Ectodermal cell (in vitro differentiated cells): ENCODE results near the gene NLRC5.

ENCODE experiments used
- H3K27ac ChIP-seq: 2 replicates; pipeline ENCODE4 v1.7.0; 2013; ENCODE audit warnings: mild to moderate bottlenecking, low read depth, low read length; ENCODE audit not compliant: insufficient read depth, poor library complexity, severe bottlenecking
- H3K27me3 ChIP-seq: 2 replicates; pipeline ENCODE4 v1.7.0; 2013; ENCODE audit warnings: mild to moderate bottlenecking, low read length; ENCODE audit not compliant: insufficient read depth, control insufficient read depth, poor library complexity, severe bottlenecking
- H3K36me3 ChIP-seq: one replicate; pipeline ENCODE4 v1.7.0; 2013; ENCODE audit warnings: low read length; ENCODE audit not compliant: control insufficient read depth, insufficient read depth
- H3K4me1 ChIP-seq: one replicate; pipeline ENCODE4 v1.7.0; 2013; ENCODE audit warnings: low read length; ENCODE audit not compliant: control insufficient read depth, insufficient read depth
- H3K4me3 ChIP-seq: 2 replicates; pipeline ENCODE4 v1.7.0; 2013; ENCODE audit warnings: low read depth, low read length, control low read depth; ENCODE audit not compliant: insufficient read depth
- H3K9me3 ChIP-seq: 2 replicates; pipeline ENCODE4 v1.7.0; 2013; ENCODE audit warnings: mild to moderate bottlenecking, low read length, moderate library complexity; ENCODE audit not compliant: control insufficient read depth
- WGBS, 2 experiments: methylation state at CpG; one replicate each; pipeline ENCODE4 v1.1.7; 2013; ENCODE audit warnings: missing lambda C conversion rate in 2 of 2; 5-methylcytosine and 5-hydroxymethylcytosine counted together

The NLRC5 gene

DNA sequence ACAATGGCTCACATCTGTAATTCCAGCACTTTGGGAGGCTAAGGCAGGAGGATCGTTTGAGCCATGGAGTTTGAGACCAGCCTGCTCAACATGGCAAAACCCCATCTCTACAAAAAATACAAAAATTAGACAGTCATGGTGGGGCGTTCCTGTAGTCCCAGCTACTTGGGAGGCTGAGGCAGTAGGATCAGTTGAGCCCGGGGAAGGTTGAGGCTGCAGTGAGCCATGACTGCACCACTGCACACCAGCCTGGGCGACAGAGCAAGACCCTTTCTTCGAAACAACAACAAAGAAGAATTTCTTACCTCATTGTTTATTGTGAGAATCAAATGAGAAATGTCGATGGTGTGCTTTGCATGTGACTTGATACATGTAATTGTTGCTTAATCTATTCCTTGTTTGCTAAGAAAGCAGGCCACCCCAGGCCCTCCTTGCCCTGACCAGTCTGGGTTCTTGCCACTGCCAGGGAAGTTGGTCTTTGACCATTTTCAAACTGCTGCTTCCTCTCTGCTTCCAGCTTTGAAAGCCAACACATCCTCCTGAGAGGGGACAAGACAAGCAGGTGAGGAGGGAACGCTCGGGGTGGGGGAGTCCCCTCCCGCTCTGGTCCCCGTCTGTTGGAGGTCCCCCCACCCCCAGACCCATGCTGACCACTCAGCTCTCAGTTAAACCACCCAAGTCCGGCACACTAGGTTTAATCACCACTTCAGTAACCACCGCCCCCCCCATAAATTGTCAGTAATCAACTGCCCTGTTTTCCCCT lies 55.8 kb downstream of the NLRC5 start:
- Histone ChIP-seq H3K36me3 (no peaks in the 10 kb centered on the region), H3K4me1 (peaks cover under 1% of the 10 kb centered on the region), H3K9me3 (no peaks in the 10 kb centered on the region), H3K27ac (no peak overlapping the region), H3K4me3 (no peak overlapping the region), H3K27me3 (no peaks in the 10 kb centered on the region)
- WGBS, 2 experiments, result 88 to 94% methylated on average over 9 to 12 of the region's 12 CpGs

DNA sequence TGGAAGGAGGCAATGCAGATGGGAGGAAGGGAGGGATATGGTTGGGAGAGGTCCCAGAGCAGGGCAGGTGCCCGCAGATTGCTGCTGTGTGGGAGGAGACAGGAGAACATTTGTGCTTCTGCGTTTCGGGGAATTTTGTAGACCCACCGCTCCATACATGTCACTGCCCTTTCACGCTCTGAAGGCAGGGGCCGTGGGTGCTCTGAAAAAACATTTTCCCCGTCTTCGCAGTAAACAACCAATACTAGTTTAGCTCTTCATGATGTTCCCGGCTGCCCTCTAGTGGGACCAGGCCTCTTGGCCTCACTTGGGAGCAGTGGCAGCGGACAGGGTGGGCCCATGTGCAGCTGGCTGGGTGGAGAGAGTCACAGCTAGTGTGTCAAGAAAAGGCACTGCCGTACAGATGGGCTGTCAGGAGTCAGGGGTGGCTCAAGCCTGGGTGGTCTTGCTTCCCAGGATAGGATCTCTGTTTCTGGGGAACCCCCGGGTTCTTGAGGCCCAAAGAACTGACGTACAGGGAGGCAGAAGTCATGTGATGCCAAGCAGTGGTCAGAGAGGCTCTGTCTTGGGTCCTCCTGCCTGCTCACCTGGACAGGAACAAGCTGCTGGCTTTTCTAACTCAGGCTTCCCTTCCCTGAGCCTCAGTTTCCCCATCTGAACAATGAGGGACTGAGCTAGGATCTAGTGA lies 56.5 kb downstream of the NLRC5 start:
- Histone ChIP-seq H3K4me3 (no peak overlapping the region), H3K27ac (no peak overlapping the region), H3K27me3 (no peaks in the 10 kb centered on the region), H3K4me1 (peaks cover 3% of the 10 kb centered on the region), H3K36me3 (no peaks in the 10 kb centered on the region), H3K9me3 (no peaks in the 10 kb centered on the region)
- 45 to 47% methylated on average over 13 of the region's 13 CpGs for WGBS, 2 experiments

DNA sequence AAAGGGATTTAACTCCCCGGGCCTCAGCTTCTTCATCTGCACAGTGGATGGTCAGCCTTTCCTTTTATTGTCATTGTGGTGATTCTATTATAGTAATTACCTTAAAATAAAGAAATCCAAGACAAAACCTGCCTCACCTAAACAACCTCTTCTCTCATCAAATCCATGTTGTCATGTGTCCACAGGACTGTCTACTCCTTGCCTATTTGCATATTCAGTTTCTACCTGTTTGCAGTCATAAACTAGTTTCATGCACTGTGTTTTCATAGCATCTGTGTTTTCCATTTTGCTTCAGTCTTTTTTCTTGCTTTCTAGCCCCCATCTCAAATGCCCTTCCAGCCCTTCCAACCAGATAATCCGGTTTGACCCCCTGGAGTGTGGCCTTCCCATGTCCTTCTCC lies 58.7 kb downstream of the NLRC5 start:
- Histone ChIP-seq H3K4me1 (peaks cover 3% of the 10 kb centered on the region), H3K4me3 (no peak overlapping the region), H3K27me3 (no peaks in the 10 kb centered on the region), H3K9me3 (no peaks in the 10 kb centered on the region), H3K27ac (no peak overlapping the region), H3K36me3 (no peaks in the 10 kb centered on the region)
- 72 to 77% methylated on average over 2 of the region's 2 CpGs for WGBS, 2 experiments

DNA sequence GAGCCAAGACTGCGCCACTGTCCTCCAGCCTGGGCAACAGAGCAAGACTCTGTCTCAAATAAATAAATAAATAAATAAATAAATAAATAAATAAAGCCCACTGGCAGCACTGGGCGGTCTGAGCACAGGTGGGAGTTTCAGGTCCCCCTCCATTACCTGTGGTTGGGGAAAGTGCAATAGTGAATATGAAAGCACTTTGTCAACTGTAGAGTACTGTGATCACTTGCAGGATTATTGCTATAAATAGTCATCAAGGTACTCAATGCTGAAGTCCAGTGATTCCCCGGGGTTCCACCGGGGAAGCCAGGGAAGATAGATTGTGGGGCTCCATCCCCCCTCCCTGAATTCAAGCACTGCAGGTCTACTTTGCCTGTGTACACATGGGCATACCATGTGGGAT lies 60.3 kb downstream of the NLRC5 start:
- H3K4me3 ChIP-seq, result no peak overlapping the region
- no peaks in the 10 kb centered on the region for H3K27me3 ChIP-seq
- no peaks in the 10 kb centered on the region for H3K36me3 ChIP-seq
- H3K4me1 ChIP-seq, result peaks cover 3% of the 10 kb centered on the region
- WGBS, 2 experiments, result 93 to 95% methylated on average over 4 of the region's 4 CpGs
- H3K27ac ChIP-seq, result no peak overlapping the region
- no peaks in the 10 kb centered on the region for H3K9me3 ChIP-seq

DNA sequence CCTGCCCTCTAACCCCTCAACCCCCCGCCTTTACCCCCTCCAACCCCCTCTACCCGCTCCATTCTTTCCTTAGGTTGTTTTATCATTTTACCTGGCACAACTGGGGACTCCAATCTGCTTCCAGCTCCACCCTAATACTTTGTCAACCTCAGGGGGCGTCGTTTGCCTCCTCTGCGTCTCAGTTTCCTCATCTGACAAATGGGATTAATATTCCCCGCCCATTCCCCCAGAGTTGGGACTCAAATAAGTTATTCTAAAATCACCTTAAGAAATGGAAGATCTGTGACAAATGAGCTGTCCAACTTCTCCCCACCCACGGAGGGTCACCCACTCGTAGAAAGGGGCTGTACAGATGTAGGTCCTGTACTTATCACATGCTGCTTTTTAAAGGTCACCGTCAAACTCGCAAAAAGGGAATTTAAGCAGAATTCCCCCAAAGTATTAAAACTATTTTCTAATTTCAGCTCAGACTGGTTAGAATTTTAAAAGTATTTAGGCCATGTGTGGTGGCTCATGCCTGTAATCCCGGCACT lies 62.4 kb downstream of the NLRC5 start:
- Histone ChIP-seq H3K4me1 (peaks cover 3% of the 10 kb centered on the region), H3K27ac (no peak overlapping the region), H3K4me3 (no peak overlapping the region), H3K27me3 (no peaks in the 10 kb centered on the region), H3K9me3 (no peaks in the 10 kb centered on the region), H3K36me3 (no peaks in the 10 kb centered on the region)
- 91 to 94% methylated on average over 11 of the region's 11 CpGs for WGBS, 2 experiments

DNA sequence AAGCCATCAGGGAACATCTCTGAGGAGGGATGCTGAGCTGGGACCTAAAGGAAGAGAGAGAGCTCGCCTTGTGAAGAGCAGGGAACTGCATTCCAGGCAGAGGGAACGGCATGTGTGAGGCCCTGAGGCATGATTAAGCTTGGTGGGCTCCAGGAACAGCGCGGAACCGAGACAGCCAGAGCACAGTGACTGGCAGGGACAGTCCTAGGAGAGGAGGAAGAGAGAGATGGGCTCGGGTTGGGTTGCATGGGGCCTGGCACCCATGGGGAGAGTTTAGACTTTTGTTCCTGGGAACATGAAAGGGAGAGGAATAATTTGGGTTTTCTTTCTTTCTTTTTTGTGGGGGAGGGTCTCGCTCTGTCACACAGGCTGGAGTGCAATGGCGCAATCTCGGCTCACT lies 63.8 kb downstream of the NLRC5 start:
- no peak overlapping the region for H3K27ac ChIP-seq
- H3K36me3 ChIP-seq, result no peaks in the 10 kb centered on the region
- no peaks in the 10 kb centered on the region for H3K9me3 ChIP-seq
- WGBS, 2 experiments, result 93 to 96% methylated on average over 9 of the region's 9 CpGs
- no peaks in the 10 kb centered on the region for H3K27me3 ChIP-seq
- H3K4me3 ChIP-seq, result no peak overlapping the region
- peaks cover 3% of the 10 kb centered on the region for H3K4me1 ChIP-seq

DNA sequence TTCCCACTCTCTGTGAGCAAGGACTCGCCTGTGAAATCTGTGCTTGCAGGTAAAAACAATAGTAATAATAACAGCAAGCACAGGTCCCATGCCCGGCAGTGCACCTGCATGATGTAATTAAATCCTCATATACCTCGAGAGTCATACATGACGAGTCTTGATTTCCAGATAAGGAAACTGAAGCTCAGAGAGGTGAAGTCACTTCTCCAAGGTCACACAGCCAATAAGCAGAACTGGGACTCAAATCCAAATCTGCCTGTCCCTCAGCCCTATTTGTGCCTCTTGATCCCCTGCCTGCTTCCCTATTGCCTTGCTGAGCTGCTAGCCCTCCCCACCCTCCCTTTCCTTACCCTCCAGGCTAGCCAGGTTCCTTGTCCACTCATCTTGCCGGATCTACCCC lies 65.0 kb downstream of the NLRC5 start:
- H3K27me3 ChIP-seq, result no peaks in the 10 kb centered on the region
- no peaks in the 10 kb centered on the region for H3K9me3 ChIP-seq
- H3K36me3 ChIP-seq, result no peaks in the 10 kb centered on the region
- 89 to 90% methylated on average over 5 of the region's 5 CpGs for WGBS, 2 experiments
- H3K27ac ChIP-seq, result no peak overlapping the region
- peaks cover 3% of the 10 kb centered on the region for H3K4me1 ChIP-seq
- no peak overlapping the region for H3K4me3 ChIP-seq

DNA sequence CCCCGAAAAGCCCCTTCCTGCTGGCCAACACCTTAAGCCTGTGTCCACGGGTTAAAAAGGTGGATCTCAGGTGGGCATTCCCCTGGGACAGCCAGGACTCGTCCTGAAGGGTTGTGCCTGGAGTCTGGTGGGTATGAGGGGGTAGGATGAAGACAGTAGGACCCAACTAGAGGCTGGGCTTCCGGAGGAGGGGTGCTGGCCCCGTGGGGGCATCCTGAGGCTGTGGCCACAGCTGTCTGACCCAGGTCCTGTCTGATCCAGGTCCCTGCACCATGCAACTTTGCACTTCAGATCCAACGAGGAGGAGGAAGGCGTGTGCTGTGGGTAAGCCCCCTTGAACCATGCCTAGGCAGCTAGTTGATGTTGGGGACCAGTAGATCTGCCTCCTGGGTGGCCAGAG lies 65.4 kb downstream of the NLRC5 start:
- Histone ChIP-seq H3K36me3 (no peaks in the 10 kb centered on the region), H3K27me3 (no peaks in the 10 kb centered on the region), H3K4me1 (peaks cover 3% of the 10 kb centered on the region), H3K9me3 (no peaks in the 10 kb centered on the region), H3K27ac (no peak overlapping the region), H3K4me3 (no peak overlapping the region)
- 91 to 95% methylated on average over 7 of the region's 7 CpGs for WGBS, 2 experiments

DNA sequence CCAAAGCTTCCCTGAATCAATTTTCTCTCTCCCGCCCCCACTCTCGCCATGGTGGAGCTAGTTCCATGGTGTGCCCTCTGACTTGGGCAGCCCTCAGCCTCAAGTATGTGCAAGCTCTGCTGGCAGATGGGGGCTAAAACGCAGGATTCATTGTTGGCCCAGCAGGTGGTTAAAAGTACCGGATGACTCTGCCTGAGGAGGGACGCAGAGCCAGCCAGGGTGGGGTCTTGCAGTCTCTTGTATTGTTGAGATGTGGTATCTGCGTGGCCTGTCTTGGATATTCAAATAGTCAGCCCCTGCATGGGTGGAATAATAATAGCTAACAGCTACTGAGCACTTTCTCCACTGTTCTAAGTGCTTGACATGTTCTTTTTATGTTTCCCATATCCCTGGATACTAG lies 66.3 kb downstream of the NLRC5 start:
- H3K4me3 ChIP-seq, result no peak overlapping the region
- no peaks in the 10 kb centered on the region for H3K4me1 ChIP-seq
- H3K36me3 ChIP-seq, result no peaks in the 10 kb centered on the region
- 56 to 61% methylated on average over 6 of the region's 6 CpGs for WGBS, 2 experiments
- no peak overlapping the region for H3K27ac ChIP-seq
- no peaks in the 10 kb centered on the region for H3K27me3 ChIP-seq
- no peaks in the 10 kb centered on the region for H3K9me3 ChIP-seq

DNA sequence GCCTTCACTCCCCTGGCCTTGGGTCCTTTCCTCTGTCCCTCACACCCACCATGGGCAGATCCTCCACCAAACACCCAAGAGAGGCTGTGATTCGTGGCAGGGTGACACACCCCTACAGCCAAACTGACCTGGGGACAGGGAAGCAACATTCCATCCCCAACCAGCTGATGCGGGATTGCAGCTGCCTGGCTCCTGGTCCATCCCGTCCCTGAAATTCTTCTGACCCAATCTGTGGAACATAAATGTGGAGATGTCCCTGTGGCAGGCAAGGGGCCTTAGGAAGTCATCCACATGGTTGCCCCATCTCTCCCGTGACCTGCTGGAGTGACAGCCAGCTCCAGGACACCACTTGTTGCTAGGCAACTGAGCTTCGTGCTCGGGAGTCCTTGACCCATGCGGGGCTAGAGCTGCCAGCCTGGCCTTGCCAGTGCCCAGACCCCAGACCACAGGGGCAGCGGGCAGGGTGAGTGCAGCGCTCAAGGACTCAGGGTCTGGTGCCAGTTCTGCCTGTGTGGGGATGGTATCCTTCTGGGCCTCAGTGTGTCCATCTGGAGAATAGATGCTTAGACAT lies 69.0 kb downstream of the NLRC5 start:
- H3K36me3 ChIP-seq, result no peaks in the 10 kb centered on the region
- 69 to 73% methylated on average over 9 of the region's 9 CpGs for WGBS, 2 experiments
- H3K4me3 ChIP-seq, result no peak overlapping the region
- H3K4me1 ChIP-seq, result no peaks in the 10 kb centered on the region
- H3K27me3 ChIP-seq, result no peaks in the 10 kb centered on the region
- no peak overlapping the region for H3K27ac ChIP-seq
- no peaks in the 10 kb centered on the region for H3K9me3 ChIP-seq
